SK-N-SH (cell line): Measurements from ENCODE around the gene PIEZO2. TPM values are rescaled to one million over a fixed set of nuclear protein-coding genes. Genes with fewer than 3 reads are reported as not detected.

Experiments
- CTCF ChIA-PET: fragments of 300-600, 350-600 bp; formaldehyde crosslinking; extraction: SDS; loops from one replicate; lab custom pipeline; 2021; lab: Yijun Ruan, JAX
- POLR2A ChIA-PET: fragments of 350-600 bp; sonication (Branson Sonifier 250); formaldehyde crosslinking; extraction: SDS; loops from one replicate; lab custom pipeline; 2020; ENCODE audit warnings: antibody characterized with exemption, inconsistent platforms; lab: Yijun Ruan, JAX
- DNase-seq: peaks from one replicate; pipeline ENCODE4 v3.0.0; 2012
- H2AFZ ChIP-seq: fragments of 200-600 bp; sonication (generic); 2 replicates; pipeline ENCODE4 v1.8.1; 2016; ENCODE audit warnings: antibody characterized with exemption, mild to moderate bottlenecking, low read depth
- H3F3A ChIP-seq: fragments of 200-600 bp; sonication (generic); replicated peaks from 2 replicates; pipeline ENCODE3; 2016; ENCODE audit warnings: antibody characterized with exemption, mild to moderate bottlenecking; ENCODE audit not compliant: insufficient read depth
- H3K27ac ChIP-seq, 2 experiments: fragments of 200-500 bp in 1 of 2; fragments of 200-600 bp in 1 of 2; sonication (Bioruptor generic) in 1 of 2; sonication (generic), shearing (Covaris generic) in 1 of 2; 2 replicates each; pipeline versions ENCODE4 v1.5.1 to v1.6.1; 2014 to 2016; ENCODE audit warnings: low read depth in 2 of 2, inconsistent platforms in 1 of 2, low read length in 1 of 2, mild to moderate bottlenecking in 1 of 2, mixed read lengths in 1 of 2
- H3K27me3 ChIP-seq: fragments of 200-600 bp; sonication (generic), shearing (Covaris generic); 2 replicates; pipeline ENCODE4 v1.6.1; 2016; ENCODE audit warnings: mixed run types; ENCODE audit not compliant: insufficient read depth
- H3K36me3 ChIP-seq, 2 experiments: fragments of 200-500 bp in 1 of 2; fragments of 200-600 bp in 1 of 2; sonication (Bioruptor generic) in 1 of 2; sonication (generic) in 1 of 2; replicated peaks in 1 of 2; 2 replicates each; pipeline versions ENCODE3 to v1.5.1; 2014 to 2016; ENCODE audit warnings: low read length in 1 of 2, mild to moderate bottlenecking in 1 of 2; ENCODE audit not compliant: insufficient read depth in 2 of 2, control insufficient read depth in 1 of 2
- H3K4me1 ChIP-seq, 2 experiments: fragments of 200-500 bp in 1 of 2; fragments of 200-600 bp in 1 of 2; sonication (Bioruptor generic) in 1 of 2; sonication (generic), shearing (Covaris generic) in 1 of 2; 2 replicates each; pipeline versions ENCODE4 v1.5.1 to v1.6.1; 2014 to 2016; ENCODE audit warnings: low read depth in 1 of 2, low read length in 1 of 2, mixed run types in 1 of 2; ENCODE audit not compliant: insufficient read depth in 2 of 2, control insufficient read depth in 1 of 2
- H3K4me2 ChIP-seq: fragments of 200-600 bp; sonication (generic), shearing (Covaris generic); 2 replicates; pipeline ENCODE4 v1.6.1; 2017; ENCODE audit warnings: mixed run types
- H3K4me3 ChIP-seq, 2 experiments: fragments of 200-500 bp in 1 of 2; fragments of 200-600 bp in 1 of 2; sonication (Bioruptor generic) in 1 of 2; sonication (generic), shearing (Covaris generic) in 1 of 2; 2 replicates each; pipeline versions ENCODE4 v1.5.1 to v1.8.1; 2014 to 2016; ENCODE audit warnings: low read depth in 2 of 2, inconsistent platforms in 1 of 2, low read length in 1 of 2, mild to moderate bottlenecking in 1 of 2, mixed read lengths in 1 of 2, moderate library complexity in 1 of 2
- H3K79me2 ChIP-seq: fragments of 200-600 bp; sonication (generic); 2 replicates; pipeline ENCODE4 v1.8.1; 2017; ENCODE audit warnings: mild to moderate bottlenecking; ENCODE audit not compliant: insufficient read depth
- H3K9ac ChIP-seq: fragments of 200-600 bp; sonication (generic); 2 replicates; pipeline ENCODE4 v1.6.1; 2017; ENCODE audit warnings: mixed run types
- H3K9me2 ChIP-seq: fragments of 200-600 bp; sonication (generic); 2 replicates; pipeline ENCODE4 v1.6.1; 2017; ENCODE audit warnings: mixed run types
- H3K9me3 ChIP-seq: fragments of 200-600 bp; sonication (generic); 2 replicates; pipeline ENCODE4 v1.6.1; 2017; ENCODE audit warnings: mixed run types, mild to moderate bottlenecking, moderate library complexity
- H4K20me1 ChIP-seq: fragments of 200-600 bp; sonication (generic); 2 replicates; pipeline ENCODE4 v1.6.1; 2017; ENCODE audit warnings: mild to moderate bottlenecking, mixed run types; ENCODE audit not compliant: insufficient read depth
- CTCF ChIP-seq: fragments of 200-600 bp; sonication (generic); IDR thresholded peaks from 2 replicates; pipeline ENCODE4 v1.6.1; 2017; ENCODE audit warnings: antibody characterized with exemption, mild to moderate bottlenecking, moderate library complexity
- ELF1 ChIP-seq: IDR thresholded peaks from 2 replicates; pipeline ENCODE4 v1.4.0; 2012
- EP300 ChIP-seq, 2 experiments: IDR thresholded peaks; 2 replicates each; pipeline versions ENCODE4 v1.4.0 to v1.6.1; 2012; ENCODE audit warnings: borderline replicate concordance in 1 of 2, low read depth in 1 of 2, low read length in 1 of 2
- EZH2phosphoT487 ChIP-seq: fragments of 200-600 bp; sonication (generic); IDR thresholded peaks from 2 replicates; pipeline ENCODE4 v1.6.1; 2017; ENCODE audit warnings: low read depth, mixed run types, mild to moderate bottlenecking, antibody characterized with exemption, moderate library complexity, borderline replicate concordance
- GATA2 ChIP-seq: sonication (generic); formaldehyde crosslinking; IDR thresholded peaks from 2 replicates; pipeline ENCODE4 v1.5.0; 2020; ENCODE audit warnings: mild to moderate bottlenecking, missing genetic modification reagents
- IRF3 ChIP-seq: fragments of 150-350 bp; IDR thresholded peaks from 2 replicates; pipeline ENCODE4 v1.6.1; 2016; ENCODE audit warnings: mild to moderate bottlenecking, low read depth, low read length
- MEF2A ChIP-seq: IDR thresholded peaks from 2 replicates; pipeline ENCODE4 v1.4.0; 2012; ENCODE audit warnings: low read depth, borderline replicate concordance
- MXI1 ChIP-seq: IDR thresholded peaks from 2 replicates; pipeline ENCODE4 v1.6.1; 2012; ENCODE audit warnings: mild to moderate bottlenecking, low read depth, low read length, improper control_type of control experiment
- NRF1 ChIP-seq: IDR thresholded peaks from 2 replicates; pipeline ENCODE4 v1.6.1; 2012; ENCODE audit warnings: low read depth, mild to moderate bottlenecking, low read length
- RFX5 ChIP-seq: IDR thresholded peaks from 2 replicates; pipeline ENCODE4 v1.6.1; 2012; ENCODE audit warnings: mild to moderate bottlenecking, improper control_type of control experiment, low read length
- RXRA ChIP-seq: IDR thresholded peaks from 2 replicates; pipeline ENCODE4 v1.4.0; 2012; ENCODE audit warnings: low read depth, mild to moderate bottlenecking, borderline replicate concordance
- SIN3A ChIP-seq: IDR thresholded peaks from 2 replicates; pipeline ENCODE4 v1.6.1; 2012; ENCODE audit warnings: low read depth, mild to moderate bottlenecking, low read length, moderate library complexity, borderline replicate concordance
- SMC3 ChIP-seq: IDR thresholded peaks from 2 replicates; pipeline ENCODE4 v1.6.1; 2012; ENCODE audit warnings: low read depth, low read length, improper control_type of control experiment
- TCF12 ChIP-seq: IDR thresholded peaks from 2 replicates; pipeline ENCODE4 v1.4.0; 2012
- TEAD4 ChIP-seq: IDR thresholded peaks from 2 replicates; pipeline ENCODE4 v1.4.0; 2012; ENCODE audit warnings: mild to moderate bottlenecking, borderline replicate concordance; ENCODE audit not compliant: insufficient read depth
- USF1 ChIP-seq: IDR thresholded peaks from 2 replicates; pipeline ENCODE4 v1.4.0; 2012; ENCODE audit warnings: low read depth, borderline replicate concordance
- YY1 ChIP-seq: IDR thresholded peaks from 2 replicates; pipeline ENCODE4 v1.4.0; 2012; ENCODE audit warnings: low read depth, mild to moderate bottlenecking
- ZBTB33 ChIP-seq: IDR thresholded peaks from 2 replicates; pipeline ENCODE4 v1.4.0; 2012; ENCODE audit warnings: low read depth, borderline replicate concordance
- WGBS: methylation state at CpG from one replicate; pipeline ENCODE4 v1.1.6; 2017; ENCODE audit warnings: low lambda C conversion rate; 5-methylcytosine and 5-hydroxymethylcytosine counted together
- polyA plus RNA-seq, 3 experiments: library from polyadenylated mRNA; depleted of rRNA; stranded (reverse); fragments of >200 nt; gene quantifications; 2 replicates each; pipeline ENCODE4 v1.2.3, GENCODE V29; 2012

Gene PIEZO2
- polyA plus RNA-seq, 1 of the 3 experiments (the other 2 are of a cell fraction) = not detected

- Histone ChIP-seq H3F3A (no peaks in the 10 kb centered on the region), H3K36me3 (no peaks in the 10 kb centered on the region), H3K4me3 (no peak overlapping the region), H2AFZ (no peak overlapping the region), H3K9ac (no peak overlapping the region), H3K4me2 (no peak overlapping the region), H3K9me2 (no peaks in the 10 kb centered on the region), H3K79me2 (no peaks in the 10 kb centered on the region), H4K20me1 (no peaks in the 10 kb centered on the region), H3K4me1 (no peaks in the 10 kb centered on the region), H3K27me3 (peaks cover 15% of the 10 kb centered on the region), H3K27ac (no peak overlapping the region), H3K9me3 (no peaks in the 10 kb centered on the region)
- POLR2A ChIA-PET = no interaction called here
- CTCF ChIA-PET = no interaction called here
- DNase-seq = no peak
- WGBS = 0% methylated on average over 2 of the region's 7 CpGs
- TF ChIP-seq TEAD4 = no peak
- 0 out of 2 replicates have a peak, but pooled peaks have one; percentile 18 for TF ChIP-seq CTCF
Measured at GRCh38 chr18:10682368-10682714, 467.0 kb downstream of the PIEZO2 start.

DNA sequence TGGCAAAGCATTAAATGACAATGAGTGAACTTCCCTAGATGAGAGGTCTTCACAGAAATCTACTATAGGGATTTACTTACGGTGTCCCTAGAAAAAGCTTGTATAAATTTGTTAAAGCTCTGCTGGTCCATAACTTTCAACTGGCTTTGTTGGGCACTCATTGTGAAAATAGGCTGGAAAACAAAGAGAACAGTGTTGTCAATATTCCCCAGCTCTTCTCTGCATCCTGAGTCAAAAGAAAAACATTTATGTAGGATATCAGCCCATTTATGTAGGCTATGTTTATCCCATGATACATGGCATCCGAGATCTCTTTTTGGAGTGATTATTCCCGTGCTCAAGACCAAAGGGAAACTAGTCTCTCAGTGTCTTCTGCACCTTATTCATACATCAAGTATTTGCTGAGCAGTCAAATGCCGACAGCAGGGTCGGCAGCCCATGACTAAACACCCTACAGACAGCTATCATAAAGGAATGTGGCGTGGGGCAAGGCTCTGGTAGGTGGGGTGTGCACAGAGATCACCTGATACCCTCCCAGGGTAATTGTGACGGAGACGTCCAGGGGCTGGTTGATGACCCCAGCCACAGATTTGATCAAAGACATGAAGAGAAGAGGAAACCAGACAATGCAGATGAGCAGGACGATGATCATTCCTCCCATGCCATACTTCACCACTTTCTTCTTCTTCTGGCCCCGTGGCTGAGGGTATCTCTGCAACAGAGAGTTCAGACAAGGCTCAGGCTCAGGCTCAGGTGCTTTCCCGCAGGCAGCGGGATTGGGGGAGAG, 467.6 kb downstream of the PIEZO2 start:
- ChIA-PET POLR2A (no interaction called here), CTCF (no interaction called here)
- Histone ChIP-seq H2AFZ (no peak overlapping the region), H3K4me2 (no peak overlapping the region), H3K27ac (no peak overlapping the region), H3K36me3 (no peaks in the 10 kb centered on the region), H3K79me2 (no peaks in the 10 kb centered on the region), H4K20me1 (no peaks in the 10 kb centered on the region), H3K27me3 (peaks cover 14% of the 10 kb centered on the region), H3K4me1 (no peaks in the 10 kb centered on the region), H3K9me2 (no peaks in the 10 kb centered on the region), H3K9me3 (no peaks in the 10 kb centered on the region), H3K9ac (no peak overlapping the region), H3F3A (no peaks in the 10 kb centered on the region), H3K4me3 (no peak overlapping the region)
- no peak for DNase-seq
- TF ChIP-seq RXRA (no peak), MXI1 (no peak), USF1 (no peak), EP300 (IDR thresholded peaks at IDR 0.05; ENCODE audit: borderline replicate concordance in 1 of 2, low read depth in 1 of 2, low read length in 1 of 2) (no peak), EZH2phosphoT487 (no peak), ZBTB33 (no peak), SMC3 (no peak), IRF3 (no peak), YY1 (no peak), NRF1 (no peak), MEF2A (no peak), RFX5 (no peak), SIN3A (no peak), GATA2 (CRISPR knock-in tag) (no peak), TCF12 (no peak), ELF1 (no peak)
- 1% methylated on average over 9 of the region's 12 CpGs for WGBS
